Fibroblast of skin of right quadriceps (primary cell): Measurements from ENCODE around the gene ZNF280D.
"Not testable (repeated sequence)": the region's sequence is repeated elsewhere in the genome, so short reads cannot be mapped to it uniquely, and the experiment has no call there.

Source experiments
- DNase-seq: peaks from one replicate; pipeline ENCODE4 v3.0.0-alpha.2; 2013

ZNF280D gene

GRCh38 chr15:56733136-56734012 is at the start of gene ZNF280D:
TSS of gene ZNF280D (minus strand) at chr15:56733509. CDS start at chr15:56707109, 26,400 bp downstream.
- peak; percentile 93 for DNase-seq

- DNase-seq: no peak
Observed at GRCh38 chr15:56782306-56782705, 49.0 kb upstream of the ZNF280D start.

- DNase-seq: no peak
Observed at GRCh38 chr15:56781666-56782065, 48.4 kb upstream of the ZNF280D start.

GRCh38 chr15:56780102-56780725 is 46.9 kb upstream of the ZNF280D start:
- not testable (repeated sequence) for DNase-seq

- DNase-seq: not testable (repeated sequence)
Observed at GRCh38 chr15:56779449-56779848, 46.1 kb upstream of the ZNF280D start.

- DNase-seq: no peak
Observed at GRCh38 chr15:56778761-56779160, 45.5 kb upstream of the ZNF280D start.

- no peak for DNase-seq
Observed at GRCh38 chr15:56776839-56777238, 43.5 kb upstream of the ZNF280D start.

GRCh38 chr15:56775641-56776040 is 42.3 kb upstream of the ZNF280D start:
- no peak for DNase-seq

- DNase-seq: no peak
Observed at GRCh38 chr15:56774356-56774755, 41.0 kb upstream of the ZNF280D start.

GRCh38 chr15:56772868-56773639 is 39.7 kb upstream of the ZNF280D start:
- peak; percentile 49 for DNase-seq

GRCh38 chr15:56770173-56770572 is 36.9 kb upstream of the ZNF280D start:
- DNase-seq: no peak

- no peak for DNase-seq
Observed at GRCh38 chr15:56767315-56767714, 34.0 kb upstream of the ZNF280D start.

- peak; percentile 82 for DNase-seq
Observed at GRCh38 chr15:56765251-56765650, 31.9 kb upstream of the ZNF280D start.

GRCh38 chr15:56763141-56763895 is 30.0 kb upstream of the ZNF280D start:
- no peak for DNase-seq

GRCh38 chr15:56760186-56760585 is 26.9 kb upstream of the ZNF280D start:
- peak; percentile 66 for DNase-seq

- DNase-seq: peak; percentile 97
Observed at GRCh38 chr15:56759450-56759845, 26.1 kb upstream of the ZNF280D start.

GRCh38 chr15:56758770-56759449 is 25.6 kb upstream of the ZNF280D start:
- DNase-seq: peak; percentile 88

GRCh38 chr15:56757875-56758274 is 24.6 kb upstream of the ZNF280D start:
- no peak for DNase-seq

- DNase-seq: peak; percentile 70
Observed at GRCh38 chr15:56754772-56755370, 21.6 kb upstream of the ZNF280D start.

- DNase-seq: no peak
Observed at GRCh38 chr15:56752986-56753385, 19.7 kb upstream of the ZNF280D start.

- peak; percentile 41 for DNase-seq
Observed at GRCh38 chr15:56749982-56750381, 16.7 kb upstream of the ZNF280D start.
